ENCODE results near the gene HRAS. TPM values are rescaled to one million over a fixed set of nuclear protein-coding genes. Genes with fewer than 3 reads are reported as not detected.

The HRAS gene
- total and polyA plus RNA-seq, 8 donors, result 14.2 to 181 (median 70.8) TPM

DNA sequence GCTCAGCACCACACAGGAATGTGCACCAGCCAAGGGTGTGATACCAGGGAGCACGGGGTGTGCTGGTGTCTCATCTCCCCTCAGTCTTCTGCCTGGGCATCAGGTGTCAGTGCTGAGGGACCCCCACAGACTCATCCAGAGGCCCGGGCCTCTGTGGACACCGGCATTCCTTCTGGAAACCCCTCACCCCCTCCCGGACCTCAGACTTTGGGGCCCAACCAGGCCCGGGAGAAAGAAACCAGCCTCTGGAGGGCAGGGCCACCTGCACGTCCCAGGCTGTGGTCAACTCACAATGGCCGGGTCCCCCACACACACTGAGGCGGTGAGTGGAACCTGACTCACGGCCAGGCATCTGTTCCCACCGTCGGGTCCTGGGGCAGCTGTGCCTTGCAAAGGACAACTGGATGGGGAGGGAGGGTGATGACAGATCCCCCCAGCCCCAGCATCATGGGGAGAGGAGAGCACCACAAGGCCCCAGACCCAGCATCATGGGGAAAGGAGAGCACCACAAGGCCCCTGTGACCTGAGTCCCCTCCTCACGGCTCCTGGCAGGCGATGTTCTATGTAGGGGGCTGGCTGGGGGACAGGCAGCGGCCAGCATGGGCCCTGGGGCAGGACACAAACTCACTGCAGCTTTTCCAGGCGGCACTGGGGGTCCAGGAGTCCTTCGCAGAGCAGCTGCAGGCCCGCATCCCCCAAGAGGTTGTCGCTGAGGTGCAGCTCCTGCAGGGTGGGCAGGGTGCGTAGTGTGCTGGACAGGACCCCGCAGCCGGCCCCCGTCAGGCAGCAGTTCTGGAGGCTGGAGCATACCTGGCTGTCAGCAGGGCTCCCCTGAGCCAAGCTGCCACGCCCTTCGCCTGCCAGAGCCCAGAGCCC is 35.9 kb downstream of the HRAS start:
- H3K27ac ChIP-seq, result no peak overlapping the region
- H3K36me3 ChIP-seq, result peaks cover 72 to 79% (median 77%) of the 10 kb centered on the region in 4 donors
- DNase-seq, result no peak
- H3K4me1 ChIP-seq, result peaks cover 11 to 31% (median 26%) of the 10 kb centered on the region in 4 donors
- TF ChIP-seq POLR2AphosphoS5 (IDR thresholded peaks at IDR 0.05) (no peak), POLR2A (IDR thresholded peaks at IDR 0.05) (no peak), EP300 (IDR thresholded peaks at IDR 0.05) (no peak)
- TF ChIP-seq, protein P1, sequence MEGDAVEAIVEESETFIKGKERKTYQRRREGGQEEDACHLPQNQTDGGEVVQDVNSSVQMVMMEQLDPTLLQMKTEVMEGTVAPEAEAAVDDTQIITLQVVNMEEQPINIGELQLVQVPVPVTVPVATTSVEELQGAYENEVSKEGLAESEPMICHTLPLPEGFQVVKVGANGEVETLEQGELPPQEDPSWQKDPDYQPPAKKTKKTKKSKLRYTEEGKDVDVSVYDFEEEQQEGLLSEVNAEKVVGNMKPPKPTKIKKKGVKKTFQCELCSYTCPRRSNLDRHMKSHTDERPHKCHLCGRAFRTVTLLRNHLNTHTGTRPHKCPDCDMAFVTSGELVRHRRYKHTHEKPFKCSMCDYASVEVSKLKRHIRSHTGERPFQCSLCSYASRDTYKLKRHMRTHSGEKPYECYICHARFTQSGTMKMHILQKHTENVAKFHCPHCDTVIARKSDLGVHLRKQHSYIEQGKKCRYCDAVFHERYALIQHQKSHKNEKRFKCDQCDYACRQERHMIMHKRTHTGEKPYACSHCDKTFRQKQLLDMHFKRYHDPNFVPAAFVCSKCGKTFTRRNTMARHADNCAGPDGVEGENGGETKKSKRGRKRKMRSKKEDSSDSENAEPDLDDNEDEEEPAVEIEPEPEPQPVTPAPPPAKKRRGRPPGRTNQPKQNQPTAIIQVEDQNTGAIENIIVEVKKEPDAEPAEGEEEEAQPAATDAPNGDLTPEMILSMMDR (IDR thresholded peaks at IDR 0.05), result no peak
- H3K27me3 ChIP-seq, result no peaks in the 10 kb centered on the region
- WGBS, 5 donors, result 88 to 96% (median 94%) methylated on average over 8 to 24 of the region's 24 CpGs
- no peak overlapping the region for H3K4me3 ChIP-seq
- intact Hi-C loops (cut with DNase I; ENCODE audit: low total_unique reads), result no loop called here
- no peaks in the 10 kb centered on the region for H3K9me3 ChIP-seq

DNA sequence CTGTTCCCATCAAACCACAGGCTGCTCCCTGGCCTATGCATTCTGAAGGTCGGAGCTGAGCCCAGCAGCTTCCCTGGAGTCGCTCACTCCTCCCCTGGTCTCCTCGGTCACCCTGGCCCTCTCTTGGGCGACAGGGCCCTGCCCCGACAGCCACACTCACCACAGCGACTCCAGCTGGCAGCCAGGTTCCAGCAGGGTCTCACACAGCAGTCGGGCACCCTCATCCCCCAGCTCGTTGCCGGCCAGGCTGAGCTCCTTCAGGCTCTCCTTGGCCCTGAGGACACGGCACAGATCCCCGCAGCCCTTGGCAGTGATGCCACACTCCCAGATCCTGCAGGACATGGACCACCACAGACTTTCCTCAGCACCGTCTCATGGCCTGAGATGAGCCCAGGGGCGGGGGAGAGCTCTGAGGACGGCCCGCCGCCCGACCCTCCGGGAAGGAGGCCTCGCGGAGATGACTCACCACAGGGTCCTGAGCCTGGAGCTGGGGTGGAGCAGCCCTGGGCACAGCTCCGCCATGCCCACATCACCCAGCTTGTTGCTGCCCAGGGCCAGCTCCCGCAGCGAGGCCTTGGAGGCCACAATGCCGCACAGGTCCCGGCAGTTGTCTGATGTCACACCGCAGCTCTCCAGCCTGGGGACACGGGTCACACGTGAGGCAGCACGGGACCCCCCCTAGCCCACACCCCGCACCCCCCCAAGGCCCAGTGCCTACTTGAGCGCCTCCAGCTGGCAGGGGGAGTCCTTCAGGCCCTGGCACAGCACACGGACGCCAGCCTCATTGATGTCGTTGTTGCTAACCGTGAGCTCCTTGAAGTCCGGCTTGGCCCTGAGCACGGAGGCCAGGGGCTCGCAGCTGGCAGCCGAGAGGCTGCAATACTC is 36.8 kb downstream of the HRAS start:
- TF ChIP-seq POLR2AphosphoS5 (IDR thresholded peaks at IDR 0.05) (no peak), POLR2A (IDR thresholded peaks at IDR 0.05) (no peak), EP300 (IDR thresholded peaks at IDR 0.05) (no peak)
- TF ChIP-seq, protein P1 (IDR thresholded peaks at IDR 0.05), result no peak
- intact Hi-C loops (cut with DNase I; ENCODE audit: low total_unique reads), result no loop called here
- Histone ChIP-seq H3K27ac (no peak overlapping the region), H3K27me3 (no peaks in the 10 kb centered on the region), H3K9me3 (no peaks in the 10 kb centered on the region), H3K4me3 (no peak overlapping the region), H3K36me3 (peaks cover 81 to 88% (median 86%) of the 10 kb centered on the region in 4 donors), H3K4me1 (peaks cover 2 to 22% (median 17%) of the 10 kb centered on the region in 4 donors)
- DNase-seq, result no peak
- WGBS, 5 donors, result 93 to 98% (median 95%) methylated on average over 16 to 39 of the region's 39 CpGs

DNA sequence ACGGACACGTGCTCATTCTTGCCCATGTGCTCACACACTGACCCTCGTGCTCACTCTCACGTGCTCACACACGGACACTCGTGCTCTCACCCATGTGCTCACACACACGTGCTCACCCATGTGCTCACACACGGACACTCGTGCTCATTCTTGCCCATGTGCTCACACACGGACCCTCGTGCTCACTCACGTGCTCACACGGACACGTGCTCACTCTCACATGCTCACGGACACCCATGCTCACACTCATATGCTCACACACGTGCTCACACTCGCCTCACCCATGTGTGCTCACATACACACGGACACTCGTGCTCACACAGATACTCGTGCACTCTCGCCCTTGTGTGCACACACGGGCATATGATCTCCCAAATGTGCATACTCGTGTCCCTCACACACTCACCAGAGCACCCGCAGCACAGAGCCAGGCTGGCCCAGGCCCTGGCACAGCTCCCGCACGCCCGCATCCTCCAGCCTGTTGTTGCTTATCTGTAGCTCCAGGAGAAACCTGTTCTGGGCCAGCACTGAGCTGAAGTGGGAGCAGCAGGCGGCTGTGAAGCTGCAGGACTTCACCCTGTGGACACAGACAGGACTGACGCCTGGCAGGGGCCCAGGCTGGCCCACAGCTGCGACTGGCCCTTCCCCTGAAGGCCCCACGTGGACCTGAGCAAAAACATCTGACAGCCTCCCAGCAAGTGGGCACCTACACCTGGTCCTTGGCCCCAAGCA is 37.6 kb downstream of the HRAS start:
- Histone ChIP-seq H3K9me3 (no peaks in the 10 kb centered on the region), H3K36me3 (peaks cover 82 to 96% (median 94%) of the 10 kb centered on the region in 4 donors), H3K27ac (no peak overlapping the region), H3K4me1 (peaks cover 0 to 13% (median 9%) of the 10 kb centered on the region in 4 donors), H3K27me3 (no peaks in the 10 kb centered on the region), H3K4me3 (no peak overlapping the region)
- intact Hi-C loops (cut with DNase I; ENCODE audit: low total_unique reads), result no loop called here
- TF ChIP-seq EP300 (IDR thresholded peaks at IDR 0.05), result no peak
- no peak for TF ChIP-seq POLR2AphosphoS5 (IDR thresholded peaks at IDR 0.05)
- TF ChIP-seq, protein P1 (IDR thresholded peaks at IDR 0.05), result no peak
- no peak for TF ChIP-seq POLR2A (IDR thresholded peaks at IDR 0.05)
- 92 to 96% (median 94%) methylated on average over 31 of the region's 31 CpGs for WGBS, 5 donors
- DNase-seq, result no peak

Data from stomach (tissue), 9 donors.